ENCODE measurements around the gene MMAB. TPM values are rescaled to one million over a fixed set of nuclear protein-coding genes. Genes with fewer than 3 reads are reported as not detected.

Gene MMAB
- 10.6 and 25.6 TPM in 2 replicates for total RNA-seq

GRCh38 chr12:109573029-109573913 is at the start of gene MMAB, which contains the start of gene MVK:
MMAB (minus strand) TSS chr12:109573504; CDS start chr12:109573480, 24 bp downstream.
MVK (plus strand) TSS chr12:109573794; CDS start chr12:109574823, 1,029 bp downstream.

Other genes with a start within 250 kb of the MMAB start
- gene MYO1H, start 225.6 kb downstream of the MMAB start, total RNA-seq = 0.76 and 1.2 TPM in 2 replicates
- gene KCTD10, start 96.2 kb downstream of the MMAB start, total RNA-seq = 46.3 and 81.4 TPM in 2 replicates
- 56.9 and 62.9 TPM in 2 replicates for gene UBE3B, start 95.9 kb downstream of the MMAB start, total RNA-seq
- gene MVK, start 290 bp upstream of the MMAB start, total RNA-seq = 7.9 and 32.0 TPM in 2 replicates
- 0.22 and 0.39 TPM in 2 replicates for gene FAM222A, start 140.3 kb upstream of the MMAB start, total RNA-seq